ENCODE measurements around the gene TRABD2B.

Gene TRABD2B

DNA sequence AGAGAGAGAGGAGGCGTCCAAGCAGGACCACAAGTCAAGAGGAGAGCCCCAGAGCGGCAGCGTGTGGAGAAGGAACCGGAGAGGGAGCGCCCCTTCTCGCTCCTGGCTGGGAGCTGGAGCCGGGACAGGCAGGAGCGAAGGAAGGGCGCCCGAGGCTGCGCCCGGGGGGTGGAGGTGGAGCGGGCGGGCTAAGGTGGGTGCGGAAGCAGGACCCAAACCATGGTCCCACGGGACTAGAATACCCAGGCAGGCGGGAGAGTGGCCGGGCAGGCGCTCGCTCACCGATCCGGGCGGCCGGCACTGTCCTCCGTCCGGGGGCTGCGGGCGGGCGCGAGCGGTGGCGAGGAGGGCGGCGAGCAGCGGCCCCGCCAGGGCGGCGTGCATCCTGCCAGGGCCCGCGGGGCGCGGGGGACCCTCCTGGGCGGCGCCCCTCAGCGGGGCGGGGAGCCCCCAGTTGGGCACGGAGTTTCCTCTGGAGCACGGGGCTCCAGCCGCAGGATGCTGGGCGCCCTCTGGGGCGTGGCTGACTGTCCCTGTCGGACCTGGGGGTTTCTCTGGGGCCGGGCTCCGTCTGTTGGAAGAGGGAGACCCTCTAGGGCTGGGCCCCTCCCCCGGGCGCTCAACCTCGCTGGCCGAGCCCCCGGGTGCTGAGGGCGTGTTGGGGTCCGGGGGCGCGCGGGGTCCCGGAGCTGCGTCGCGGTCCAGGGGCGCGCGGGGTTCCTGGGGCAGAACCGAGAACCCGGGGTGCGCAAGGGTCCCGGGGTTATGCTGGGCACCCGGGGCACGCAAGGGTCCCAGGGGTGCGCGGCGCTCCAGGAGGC is 569 bp downstream of the TRABD2B start (continued):
- TF ChIP-seq, protein P1, sequence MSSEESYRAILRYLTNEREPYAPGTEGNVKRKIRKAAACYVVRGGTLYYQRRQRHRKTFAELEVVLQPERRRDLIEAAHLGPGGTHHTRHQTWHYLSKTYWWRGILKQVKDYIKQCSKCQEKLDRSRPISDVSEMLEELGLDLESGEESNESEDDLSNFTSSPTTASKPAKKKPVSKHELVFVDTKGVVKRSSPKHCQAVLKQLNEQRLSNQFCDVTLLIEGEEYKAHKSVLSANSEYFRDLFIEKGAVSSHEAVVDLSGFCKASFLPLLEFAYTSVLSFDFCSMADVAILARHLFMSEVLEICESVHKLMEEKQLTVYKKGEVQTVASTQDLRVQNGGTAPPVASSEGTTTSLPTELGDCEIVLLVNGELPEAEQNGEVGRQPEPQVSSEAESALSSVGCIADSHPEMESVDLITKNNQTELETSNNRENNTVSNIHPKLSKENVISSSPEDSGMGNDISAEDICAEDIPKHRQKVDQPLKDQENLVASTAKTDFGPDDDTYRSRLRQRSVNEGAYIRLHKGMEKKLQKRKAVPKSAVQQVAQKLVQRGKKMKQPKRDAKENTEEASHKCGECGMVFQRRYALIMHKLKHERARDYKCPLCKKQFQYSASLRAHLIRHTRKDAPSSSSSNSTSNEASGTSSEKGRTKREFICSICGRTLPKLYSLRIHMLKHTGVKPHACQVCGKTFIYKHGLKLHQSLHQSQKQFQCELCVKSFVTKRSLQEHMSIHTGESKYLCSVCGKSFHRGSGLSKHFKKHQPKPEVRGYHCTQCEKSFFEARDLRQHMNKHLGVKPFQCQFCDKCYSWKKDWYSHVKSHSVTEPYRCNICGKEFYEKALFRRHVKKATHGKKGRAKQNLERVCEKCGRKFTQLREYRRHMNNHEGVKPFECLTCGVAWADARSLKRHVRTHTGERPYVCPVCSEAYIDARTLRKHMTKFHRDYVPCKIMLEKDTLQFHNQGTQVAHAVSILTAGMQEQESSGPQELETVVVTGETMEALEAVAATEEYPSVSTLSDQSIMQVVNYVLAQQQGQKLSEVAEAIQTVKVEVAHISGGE (tag by site-specific recombination; conservative IDR thresholded peaks at IDR 0.05; ENCODE audit: low read depth): no peak
- TF ChIP-seq ZBTB48 (tag by site-specific recombination; IDR thresholded peaks at IDR 0.05): no peak
- TF ChIP-seq SCRT1 (tag by site-specific recombination; IDR thresholded peaks at IDR 0.05; ENCODE audit: borderline replicate concordance): no peak
- no peak for TF ChIP-seq RBAK (tag by site-specific recombination; IDR thresholded peaks at IDR 0.05)
- no peak for TF ChIP-seq ZNF664 (tag by site-specific recombination; IDR thresholded peaks at IDR 0.05)
- TF ChIP-seq SP2 (tag by site-specific recombination; IDR thresholded peaks at IDR 0.05): peak; percentile 27; the same call in 1 of the 2 replicates
- no peak for TF ChIP-seq ZBTB1 (tag by site-specific recombination; IDR thresholded peaks at IDR 0.05)
- no peak for TF ChIP-seq HOXC10 (CRISPR knock-in tag; IDR thresholded peaks at IDR 0.05)
- TF ChIP-seq, protein P2, sequence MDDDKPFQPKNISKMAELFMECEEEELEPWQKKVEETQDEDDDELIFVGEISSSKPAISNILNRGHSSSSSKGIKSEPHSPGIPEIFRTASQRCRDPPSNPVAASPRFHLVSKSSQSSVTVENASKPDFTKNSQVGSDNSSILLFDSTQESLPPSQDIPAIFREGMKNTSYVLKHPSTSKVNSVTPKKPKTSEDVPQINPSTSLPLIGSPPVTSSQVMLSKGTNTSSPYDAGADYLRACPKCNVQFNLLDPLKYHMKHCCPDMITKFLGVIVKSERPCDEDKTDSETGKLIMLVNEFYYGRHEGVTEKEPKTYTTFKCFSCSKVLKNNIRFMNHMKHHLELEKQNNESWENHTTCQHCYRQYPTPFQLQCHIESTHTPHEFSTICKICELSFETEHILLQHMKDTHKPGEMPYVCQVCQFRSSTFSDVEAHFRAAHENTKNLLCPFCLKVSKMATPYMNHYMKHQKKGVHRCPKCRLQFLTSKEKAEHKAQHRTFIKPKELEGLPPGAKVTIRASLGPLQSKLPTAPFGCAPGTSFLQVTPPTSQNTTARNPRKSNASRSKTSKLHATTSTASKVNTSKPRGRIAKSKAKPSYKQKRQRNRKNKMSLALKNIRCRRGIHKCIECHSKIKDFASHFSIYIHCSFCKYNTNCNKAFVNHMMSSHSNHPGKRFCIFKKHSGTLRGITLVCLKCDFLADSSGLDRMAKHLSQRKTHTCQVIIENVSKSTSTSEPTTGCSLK (tag by site-specific recombination; IDR thresholded peaks at IDR 0.05): no peak
- TF ChIP-seq KLF1 (tag by site-specific recombination; IDR thresholded peaks at IDR 0.05): no peak
- TF ChIP-seq ZNF48 (tag by site-specific recombination; IDR thresholded peaks at IDR 0.05): no peak
- TF ChIP-seq, protein P3, sequence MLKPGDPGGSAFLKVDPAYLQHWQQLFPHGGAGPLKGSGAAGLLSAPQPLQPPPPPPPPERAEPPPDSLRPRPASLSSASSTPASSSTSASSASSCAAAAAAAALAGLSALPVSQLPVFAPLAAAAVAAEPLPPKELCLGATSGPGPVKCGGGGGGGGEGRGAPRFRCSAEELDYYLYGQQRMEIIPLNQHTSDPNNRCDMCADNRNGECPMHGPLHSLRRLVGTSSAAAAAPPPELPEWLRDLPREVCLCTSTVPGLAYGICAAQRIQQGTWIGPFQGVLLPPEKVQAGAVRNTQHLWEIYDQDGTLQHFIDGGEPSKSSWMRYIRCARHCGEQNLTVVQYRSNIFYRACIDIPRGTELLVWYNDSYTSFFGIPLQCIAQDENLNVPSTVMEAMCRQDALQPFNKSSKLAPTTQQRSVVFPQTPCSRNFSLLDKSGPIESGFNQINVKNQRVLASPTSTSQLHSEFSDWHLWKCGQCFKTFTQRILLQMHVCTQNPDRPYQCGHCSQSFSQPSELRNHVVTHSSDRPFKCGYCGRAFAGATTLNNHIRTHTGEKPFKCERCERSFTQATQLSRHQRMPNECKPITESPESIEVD (tag by site-specific recombination; IDR thresholded peaks at IDR 0.05): no peak
- no peak for TF ChIP-seq FEZF1 (tag by site-specific recombination; IDR thresholded peaks at IDR 0.05)
- no peak for TF ChIP-seq ZNF621 (tag by site-specific recombination; IDR thresholded peaks at IDR 0.05)
- TF ChIP-seq ZNF274 (IDR thresholded peaks at IDR 0.05; ENCODE audit: low read length): no peak
- no peak for TF ChIP-seq ZNF274 (tag by site-specific recombination; IDR thresholded peaks at IDR 0.05; ENCODE audit: borderline replicate concordance)
- no peak for TF ChIP-seq GLI4 (tag by site-specific recombination; IDR thresholded peaks at IDR 0.05)
- TF ChIP-seq, protein P4, sequence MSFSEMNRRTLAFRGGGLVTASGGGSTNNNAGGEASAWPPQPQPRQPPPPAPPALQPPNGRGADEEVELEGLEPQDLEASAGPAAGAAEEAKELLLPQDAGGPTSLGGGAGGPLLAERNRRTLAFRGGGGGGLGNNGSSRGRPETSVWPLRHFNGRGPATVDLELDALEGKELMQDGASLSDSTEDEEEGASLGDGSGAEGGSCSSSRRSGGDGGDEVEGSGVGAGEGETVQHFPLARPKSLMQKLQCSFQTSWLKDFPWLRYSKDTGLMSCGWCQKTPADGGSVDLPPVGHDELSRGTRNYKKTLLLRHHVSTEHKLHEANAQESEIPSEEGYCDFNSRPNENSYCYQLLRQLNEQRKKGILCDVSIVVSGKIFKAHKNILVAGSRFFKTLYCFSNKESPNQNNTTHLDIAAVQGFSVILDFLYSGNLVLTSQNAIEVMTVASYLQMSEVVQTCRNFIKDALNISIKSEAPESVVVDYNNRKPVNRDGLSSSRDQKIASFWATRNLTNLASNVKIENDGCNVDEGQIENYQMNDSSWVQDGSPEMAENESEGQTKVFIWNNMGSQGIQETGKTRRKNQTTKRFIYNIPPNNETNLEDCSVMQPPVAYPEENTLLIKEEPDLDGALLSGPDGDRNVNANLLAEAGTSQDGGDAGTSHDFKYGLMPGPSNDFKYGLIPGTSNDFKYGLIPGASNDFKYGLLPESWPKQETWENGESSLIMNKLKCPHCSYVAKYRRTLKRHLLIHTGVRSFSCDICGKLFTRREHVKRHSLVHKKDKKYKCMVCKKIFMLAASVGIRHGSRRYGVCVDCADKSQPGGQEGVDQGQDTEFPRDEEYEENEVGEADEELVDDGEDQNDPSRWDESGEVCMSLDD (tag by site-specific recombination; IDR thresholded peaks at IDR 0.05): peak; percentile 48
- TF ChIP-seq ZNF548 (tag by site-specific recombination; IDR thresholded peaks at IDR 0.05): no peak
- TF ChIP-seq ZFP41 (tag by site-specific recombination; IDR thresholded peaks at IDR 0.05; ENCODE audit: borderline replicate concordance): no peak
- TF ChIP-seq, protein P5, sequence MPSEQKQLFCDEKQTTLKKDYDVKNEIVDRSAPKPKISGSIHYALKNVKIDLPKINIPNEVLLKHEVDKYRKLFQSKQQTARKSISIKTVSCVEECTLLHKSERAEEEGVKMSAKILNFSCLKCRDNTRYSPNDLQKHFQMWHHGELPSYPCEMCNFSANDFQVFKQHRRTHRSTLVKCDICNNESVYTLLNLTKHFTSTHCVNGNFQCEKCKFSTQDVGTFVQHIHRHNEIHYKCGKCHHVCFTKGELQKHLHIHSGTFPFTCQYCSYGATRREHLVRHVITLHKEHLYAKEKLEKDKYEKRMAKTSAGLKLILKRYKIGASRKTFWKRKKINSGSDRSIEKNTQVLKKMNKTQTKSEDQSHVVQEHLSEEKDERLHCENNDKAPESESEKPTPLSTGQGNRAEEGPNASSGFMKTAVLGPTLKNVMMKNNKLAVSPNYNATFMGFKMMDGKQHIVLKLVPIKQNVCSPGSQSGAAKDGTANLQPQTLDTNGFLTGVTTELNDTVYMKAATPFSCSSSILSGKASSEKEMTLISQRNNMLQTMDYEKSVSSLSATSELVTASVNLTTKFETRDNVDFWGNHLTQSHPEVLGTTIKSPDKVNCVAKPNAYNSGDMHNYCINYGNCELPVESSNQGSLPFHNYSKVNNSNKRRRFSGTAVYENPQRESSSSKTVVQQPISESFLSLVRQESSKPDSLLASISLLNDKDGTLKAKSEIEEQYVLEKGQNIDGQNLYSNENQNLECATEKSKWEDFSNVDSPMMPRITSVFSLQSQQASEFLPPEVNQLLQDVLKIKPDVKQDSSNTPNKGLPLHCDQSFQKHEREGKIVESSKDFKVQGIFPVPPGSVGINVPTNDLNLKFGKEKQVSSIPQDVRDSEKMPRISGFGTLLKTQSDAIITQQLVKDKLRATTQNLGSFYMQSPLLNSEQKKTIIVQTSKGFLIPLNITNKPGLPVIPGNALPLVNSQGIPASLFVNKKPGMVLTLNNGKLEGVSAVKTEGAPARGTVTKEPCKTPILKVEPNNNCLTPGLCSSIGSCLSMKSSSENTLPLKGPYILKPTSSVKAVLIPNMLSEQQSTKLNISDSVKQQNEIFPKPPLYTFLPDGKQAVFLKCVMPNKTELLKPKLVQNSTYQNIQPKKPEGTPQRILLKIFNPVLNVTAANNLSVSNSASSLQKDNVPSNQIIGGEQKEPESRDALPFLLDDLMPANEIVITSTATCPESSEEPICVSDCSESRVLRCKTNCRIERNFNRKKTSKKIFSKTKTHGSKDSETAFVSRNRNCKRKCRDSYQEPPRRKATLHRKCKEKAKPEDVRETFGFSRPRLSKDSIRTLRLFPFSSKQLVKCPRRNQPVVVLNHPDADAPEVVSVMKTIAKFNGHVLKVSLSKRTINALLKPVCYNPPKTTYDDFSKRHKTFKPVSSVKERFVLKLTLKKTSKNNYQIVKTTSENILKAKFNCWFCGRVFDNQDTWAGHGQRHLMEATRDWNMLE (tag by site-specific recombination; conservative IDR thresholded peaks at IDR 0.05; ENCODE audit: low read depth): no peak
- TF ChIP-seq, protein P6, sequence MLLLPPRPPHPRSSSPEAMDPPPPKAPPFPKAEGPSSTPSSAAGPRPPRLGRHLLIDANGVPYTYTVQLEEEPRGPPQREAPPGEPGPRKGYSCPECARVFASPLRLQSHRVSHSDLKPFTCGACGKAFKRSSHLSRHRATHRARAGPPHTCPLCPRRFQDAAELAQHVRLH (tag by site-specific recombination; IDR thresholded peaks at IDR 0.05): no peak
- TF ChIP-seq ZNF169 (tag by site-specific recombination; IDR thresholded peaks at IDR 0.05): no peak
- TF ChIP-seq ZNF248 (tag by site-specific recombination; IDR thresholded peaks at IDR 0.05): no peak
- no peak for TF ChIP-seq ZNF843 (tag by site-specific recombination; IDR thresholded peaks at IDR 0.05)
